Nephron (organoid): ENCODE data around the gene GPR35.

Experiments used
- H3K27ac Mint-ChIP-seq, 3 experiments: 2 replicates each; pipeline ENCODE4 v1.8.0; 2020; ENCODE audit warnings: mixed read lengths in 3 of 3, mild to moderate bottlenecking in 2 of 3, moderate library complexity in 1 of 3
- H3K27me3 Mint-ChIP-seq: 2 replicates; pipeline ENCODE4 v1.8.0; 2021; ENCODE audit warnings: low read depth, mild to moderate bottlenecking, moderate library complexity, mixed read lengths
- H3K36me3 Mint-ChIP-seq: 2 replicates; pipeline ENCODE4 v1.8.0; 2020; ENCODE audit warnings: low read depth, mixed read lengths
- H3K4me1 Mint-ChIP-seq: 2 replicates; pipeline ENCODE4 v1.8.0; 2020; ENCODE audit warnings: mixed read lengths
- H3K4me3 Mint-ChIP-seq, 3 experiments: 2 replicates each; pipeline ENCODE4 v1.8.0; 2020; ENCODE audit warnings: mild to moderate bottlenecking in 3 of 3, mixed read lengths in 3 of 3, moderate library complexity in 2 of 3
- H3K9me3 Mint-ChIP-seq: 2 replicates; pipeline ENCODE4 v1.8.0; 2020; ENCODE audit warnings: mixed read lengths
- CTCF ChIP-seq, 3 experiments: fragments of 200-600 bp; sonication (generic); IDR thresholded peaks; one replicate each; pipeline ENCODE4 v1.5.0; 2021; ENCODE audit warnings: antibody characterized with exemption in 3 of 3; ENCODE audit not compliant: unreplicated experiment in 3 of 3

Gene GPR35

GRCh38 chr2:240644171-240644651, 18.9 kb downstream of the GPR35 start:
- Mint-ChIP-seq H3K9me3 (no peaks in the 10 kb centered on the region), H3K4me3 (no peak overlapping the region), H3K27ac (no peak overlapping the region), H3K36me3 (no peaks in the 10 kb centered on the region), H3K4me1 (no peaks in the 10 kb centered on the region), H3K27me3 (peaks cover 47% of the 10 kb centered on the region)
- TF ChIP-seq CTCF (IDR thresholded peaks at IDR 0.05; ENCODE audit: unreplicated experiment in 3 of 3): no peak

- Mint-ChIP-seq H3K27ac (no peak overlapping the region), H3K36me3 (no peaks in the 10 kb centered on the region), H3K4me3 (no peak overlapping the region), H3K4me1 (no peaks in the 10 kb centered on the region), H3K27me3 (peaks cover 49% of the 10 kb centered on the region), H3K9me3 (no peaks in the 10 kb centered on the region)
- no peak for TF ChIP-seq CTCF (IDR thresholded peaks at IDR 0.05; ENCODE audit: unreplicated experiment in 3 of 3)
Measured at GRCh38 chr2:240644859-240645301, 19.6 kb downstream of the GPR35 start.

GRCh38 chr2:240645346-240645745, 20.1 kb downstream of the GPR35 start:
- H3K27ac Mint-ChIP-seq: no peak overlapping the region
- H3K36me3 Mint-ChIP-seq: no peaks in the 10 kb centered on the region
- H3K4me1 Mint-ChIP-seq: no peaks in the 10 kb centered on the region
- H3K27me3 Mint-ChIP-seq: peaks cover 45% of the 10 kb centered on the region
- no peak for TF ChIP-seq CTCF (IDR thresholded peaks at IDR 0.05; ENCODE audit: unreplicated experiment in 3 of 3)
- no peak overlapping the region for H3K4me3 Mint-ChIP-seq
- H3K9me3 Mint-ChIP-seq: no peaks in the 10 kb centered on the region

- Mint-ChIP-seq H3K4me3 (no peak overlapping the region), H3K9me3 (no peaks in the 10 kb centered on the region), H3K4me1 (no peaks in the 10 kb centered on the region), H3K36me3 (no peaks in the 10 kb centered on the region), H3K27ac (no peak overlapping the region), H3K27me3 (peaks cover 42% of the 10 kb centered on the region)
- TF ChIP-seq CTCF (IDR thresholded peaks at IDR 0.05; ENCODE audit: unreplicated experiment in 3 of 3): no peak
Measured at GRCh38 chr2:240645801-240646175, 20.5 kb downstream of the GPR35 start.

- H3K36me3 Mint-ChIP-seq: no peaks in the 10 kb centered on the region
- H3K27ac Mint-ChIP-seq: no peak overlapping the region
- H3K27me3 Mint-ChIP-seq: peaks cover 44% of the 10 kb centered on the region
- no peak for TF ChIP-seq CTCF (IDR thresholded peaks at IDR 0.05; ENCODE audit: unreplicated experiment in 3 of 3)
- H3K4me1 Mint-ChIP-seq: no peaks in the 10 kb centered on the region
- H3K4me3 Mint-ChIP-seq: no peak overlapping the region
- no peaks in the 10 kb centered on the region for H3K9me3 Mint-ChIP-seq
Measured at GRCh38 chr2:240646176-240646899, 21.1 kb downstream of the GPR35 start.
